ENCODE data around the gene SPACA6. TPM values are rescaled to one million over a fixed set of nuclear protein-coding genes. Genes with fewer than 3 reads are reported as not detected.

The SPACA6 gene
- total and polyA plus RNA-seq, 9 of the 15 experiments (the other 6 are each of a cell fraction or from before 2014, with no cell fraction given) = 1.3 to 17.3 (median 6.2) TPM

DNA sequence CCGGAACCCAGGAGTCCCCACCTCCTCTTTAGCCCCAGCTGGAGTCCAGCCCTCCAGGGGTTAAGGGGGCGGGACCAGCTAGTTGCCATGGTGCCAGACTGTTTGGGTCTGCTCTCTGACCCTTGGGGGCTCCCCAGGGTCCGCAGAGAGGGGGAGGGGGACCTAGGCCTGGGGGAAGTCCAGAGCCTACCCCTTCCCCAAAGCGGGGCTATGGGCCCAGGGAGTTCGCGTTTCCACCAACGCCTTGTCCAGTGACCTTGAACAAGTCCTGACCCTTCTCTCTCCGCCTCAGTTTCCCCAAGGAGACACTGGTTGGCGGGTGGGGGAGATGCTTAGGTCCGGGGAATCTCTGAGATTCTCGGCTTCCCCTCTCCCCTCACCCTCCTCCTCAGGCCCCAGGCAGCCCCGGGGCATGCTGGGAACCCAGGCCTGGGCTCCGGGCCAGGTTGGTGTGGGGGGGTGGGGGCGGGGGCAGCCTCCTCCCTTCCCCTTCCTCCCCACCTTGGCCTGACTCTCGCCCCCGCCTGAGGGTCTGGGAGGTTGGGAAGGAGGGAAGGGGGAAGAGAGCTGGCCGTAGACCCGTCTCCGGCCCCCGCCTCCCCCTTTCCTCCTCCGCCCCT is 2.6 kb upstream of the SPACA6 start (continued):
- TF ChIP-seq ZFP1 (CRISPR knock-in tag; IDR thresholded peaks at IDR 0.05) (no peak), PRPF4 (IDR thresholded peaks at IDR 0.05; ENCODE audit: insufficient read depth, low read depth, low read length, poor library complexity, severe bottlenecking) (no peak), CCAR2 (IDR thresholded peaks at IDR 0.05; ENCODE audit: low read depth, low read length) (no peak), BRF1 (IDR thresholded peaks at IDR 0.05; ENCODE audit: borderline replicate concordance, extremely low read depth, insufficient read length) (no peak), BCOR (IDR thresholded peaks at IDR 0.05) (peak; percentile 51), HNRNPUL1 (IDR thresholded peaks at IDR 0.05; ENCODE audit: low read length) (no peak), BMI1 (IDR thresholded peaks at IDR 0.05; ENCODE audit: low read length) (no peak), KDM1A (IDR thresholded peaks at IDR 0.05) (peak; percentile 36 to 59; a peak in 2 of 4 replicates), PML (IDR thresholded peaks at IDR 0.05; ENCODE audit: low read length) (no peak), GABPB2 (CRISPR knock-in tag; conservative IDR thresholded peaks at IDR 0.05) (no peak), RBM25 (IDR thresholded peaks at IDR 0.05; ENCODE audit: low read depth, low read length, severe bottlenecking) (no peak), PCBP1 (IDR thresholded peaks at IDR 0.05; ENCODE audit: low read depth, low read length, poor library complexity, severe bottlenecking) (peak; percentile 48), HDAC6 (IDR thresholded peaks at IDR 0.05; ENCODE audit: low read depth, low read length) (no peak), ZNF347 (CRISPR knock-in tag; IDR thresholded peaks at IDR 0.05; ENCODE audit: low read depth) (no peak), ZNF354B (CRISPR knock-in tag; IDR thresholded peaks at IDR 0.05) (no peak), RBFOX2 (IDR thresholded peaks at IDR 0.05; ENCODE audit: low read depth, low read length) (peak; percentile 64), TRIM24 (IDR thresholded peaks at IDR 0.05) (no peak), ZNF274 (IDR thresholded peaks at IDR 0.05; ENCODE audit: borderline replicate concordance, low read depth, low read length) (no peak), ARID2 (IDR thresholded peaks at IDR 0.05) (no peak), ELF4 (CRISPR knock-in tag; IDR thresholded peaks at IDR 0.05) (no peak)
- TF ChIP-seq, protein P1, sequence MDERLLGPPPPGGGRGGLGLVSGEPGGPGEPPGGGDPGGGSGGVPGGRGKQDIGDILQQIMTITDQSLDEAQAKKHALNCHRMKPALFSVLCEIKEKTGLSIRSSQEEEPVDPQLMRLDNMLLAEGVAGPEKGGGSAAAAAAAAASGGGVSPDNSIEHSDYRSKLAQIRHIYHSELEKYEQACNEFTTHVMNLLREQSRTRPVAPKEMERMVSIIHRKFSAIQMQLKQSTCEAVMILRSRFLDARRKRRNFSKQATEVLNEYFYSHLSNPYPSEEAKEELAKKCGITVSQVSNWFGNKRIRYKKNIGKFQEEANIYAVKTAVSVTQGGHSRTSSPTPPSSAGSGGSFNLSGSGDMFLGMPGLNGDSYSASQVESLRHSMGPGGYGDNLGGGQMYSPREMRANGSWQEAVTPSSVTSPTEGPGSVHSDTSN (CRISPR knock-in tag; IDR thresholded peaks at IDR 0.05; ENCODE audit: low read depth) = no peak
- TF ChIP-seq, protein P1 (tag; conservative IDR thresholded peaks at IDR 0.05; ENCODE audit: low read depth) = no peak
- TF ChIP-seq, protein P2, sequence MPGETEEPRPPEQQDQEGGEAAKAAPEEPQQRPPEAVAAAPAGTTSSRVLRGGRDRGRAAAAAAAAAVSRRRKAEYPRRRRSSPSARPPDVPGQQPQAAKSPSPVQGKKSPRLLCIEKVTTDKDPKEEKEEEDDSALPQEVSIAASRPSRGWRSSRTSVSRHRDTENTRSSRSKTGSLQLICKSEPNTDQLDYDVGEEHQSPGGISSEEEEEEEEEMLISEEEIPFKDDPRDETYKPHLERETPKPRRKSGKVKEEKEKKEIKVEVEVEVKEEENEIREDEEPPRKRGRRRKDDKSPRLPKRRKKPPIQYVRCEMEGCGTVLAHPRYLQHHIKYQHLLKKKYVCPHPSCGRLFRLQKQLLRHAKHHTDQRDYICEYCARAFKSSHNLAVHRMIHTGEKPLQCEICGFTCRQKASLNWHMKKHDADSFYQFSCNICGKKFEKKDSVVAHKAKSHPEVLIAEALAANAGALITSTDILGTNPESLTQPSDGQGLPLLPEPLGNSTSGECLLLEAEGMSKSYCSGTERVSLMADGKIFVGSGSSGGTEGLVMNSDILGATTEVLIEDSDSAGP (CRISPR knock-in tag; IDR thresholded peaks at IDR 0.05) = no peak
- TF ChIP-seq, protein P3, sequence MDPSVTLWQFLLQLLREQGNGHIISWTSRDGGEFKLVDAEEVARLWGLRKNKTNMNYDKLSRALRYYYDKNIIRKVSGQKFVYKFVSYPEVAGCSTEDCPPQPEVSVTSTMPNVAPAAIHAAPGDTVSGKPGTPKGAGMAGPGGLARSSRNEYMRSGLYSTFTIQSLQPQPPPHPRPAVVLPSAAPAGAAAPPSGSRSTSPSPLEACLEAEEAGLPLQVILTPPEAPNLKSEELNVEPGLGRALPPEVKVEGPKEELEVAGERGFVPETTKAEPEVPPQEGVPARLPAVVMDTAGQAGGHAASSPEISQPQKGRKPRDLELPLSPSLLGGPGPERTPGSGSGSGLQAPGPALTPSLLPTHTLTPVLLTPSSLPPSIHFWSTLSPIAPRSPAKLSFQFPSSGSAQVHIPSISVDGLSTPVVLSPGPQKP (CRISPR knock-in tag; IDR thresholded peaks at IDR 0.05) = no peak
- TF ChIP-seq, protein P4, sequence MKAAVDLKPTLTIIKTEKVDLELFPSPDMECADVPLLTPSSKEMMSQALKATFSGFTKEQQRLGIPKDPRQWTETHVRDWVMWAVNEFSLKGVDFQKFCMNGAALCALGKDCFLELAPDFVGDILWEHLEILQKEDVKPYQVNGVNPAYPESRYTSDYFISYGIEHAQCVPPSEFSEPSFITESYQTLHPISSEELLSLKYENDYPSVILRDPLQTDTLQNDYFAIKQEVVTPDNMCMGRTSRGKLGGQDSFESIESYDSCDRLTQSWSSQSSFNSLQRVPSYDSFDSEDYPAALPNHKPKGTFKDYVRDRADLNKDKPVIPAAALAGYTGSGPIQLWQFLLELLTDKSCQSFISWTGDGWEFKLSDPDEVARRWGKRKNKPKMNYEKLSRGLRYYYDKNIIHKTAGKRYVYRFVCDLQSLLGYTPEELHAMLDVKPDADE (conservative IDR thresholded peaks at IDR 0.05; ENCODE audit: control insufficient read depth, low read depth, low read length) = peak; percentile 43; the same call in 1 of the 2 replicates
